OCI-LY3 (cell line): ENCODE measurements around the gene ANO10.
"Not testable (repeated sequence)": the region's sequence is repeated elsewhere in the genome, so short reads cannot be mapped to it uniquely, and the experiment has no call there.

ENCODE experiments used
- H2AFZ ChIP-seq: fragments of 200-600, 300-600 bp; shearing (Covaris generic); 2 replicates; pipeline ENCODE4 v1.6.0; 2014; ENCODE audit warnings: antibody characterized with exemption, low read depth, low read length
- H3K27ac ChIP-seq: fragments of 200-600, 300-600 bp; sonication (generic); 2 replicates; pipeline ENCODE4 v1.5.1; 2014; ENCODE audit warnings: mild to moderate bottlenecking, low read length, moderate library complexity, mixed read lengths
- H3K27me3 ChIP-seq: fragments of 200-600, 300-600 bp; sonication (generic); 2 replicates; pipeline ENCODE4 v1.6.1; 2014; ENCODE audit warnings: low read depth, low read length, mixed read lengths
- H3K36me3 ChIP-seq: fragments of 200-600, 300-600 bp; sonication (generic); replicated peaks from 2 replicates; pipeline ENCODE3; 2014; ENCODE audit warnings: low read depth, low read length, mixed read lengths
- H3K4me1 ChIP-seq: fragments of 300-600, 200-600 bp; sonication (generic); 2 replicates; pipeline ENCODE4 v1.6.1; 2014; ENCODE audit warnings: low read length, mixed read lengths
- H3K4me2 ChIP-seq: fragments of 200-600, 300-600 bp; sonication (generic); 2 replicates; pipeline ENCODE4 v1.6.1; 2014; ENCODE audit warnings: low read length, mixed read lengths
- H3K4me3 ChIP-seq: fragments of 300-600, 200-600 bp; sonication (generic); 2 replicates; pipeline ENCODE4 v1.5.1; 2014; ENCODE audit warnings: antibody characterized with exemption, mild to moderate bottlenecking, low read length, moderate library complexity
- H3K79me2 ChIP-seq: fragments of 300-600, 200-600 bp; shearing (Covaris generic); 2 replicates; pipeline ENCODE4 v1.6.1; 2014; ENCODE audit warnings: mild to moderate bottlenecking, low read length, mixed read lengths
- H3K9ac ChIP-seq: fragments of 300-600, 200-600 bp; shearing (Covaris generic); 2 replicates; pipeline ENCODE4 v1.6.0; 2014; ENCODE audit warnings: mild to moderate bottlenecking, low read length, moderate library complexity
- H3K9me3 ChIP-seq: fragments of 200-600, 300-600 bp; shearing (Covaris generic); 2 replicates; pipeline ENCODE4 v1.6.1; 2014; ENCODE audit warnings: low read length, mixed read lengths; ENCODE audit not compliant: insufficient read depth
- H4K20me1 ChIP-seq: fragments of 200-600, 300-600 bp; sonication (generic); 2 replicates; pipeline ENCODE4 v1.6.1; 2016; ENCODE audit warnings: low read length, mixed read lengths; ENCODE audit not compliant: insufficient read depth
- EZH2phosphoT487 ChIP-seq: fragments of 200-600 bp; shearing (Covaris generic); IDR thresholded peaks from 2 replicates; pipeline ENCODE4 v1.6.1; 2018; ENCODE audit warnings: antibody characterized with exemption, mixed run types, low read depth
- TF ChIP-seq, protein P1 (sequence below): fragments of 200-600, 300-600 bp; sonication (generic); IDR thresholded peaks from 2 replicates; pipeline ENCODE4 v1.5.1; 2014; ENCODE audit warnings: antibody characterized with exemption, low read length, low read depth

Gene ANO10

DNA sequence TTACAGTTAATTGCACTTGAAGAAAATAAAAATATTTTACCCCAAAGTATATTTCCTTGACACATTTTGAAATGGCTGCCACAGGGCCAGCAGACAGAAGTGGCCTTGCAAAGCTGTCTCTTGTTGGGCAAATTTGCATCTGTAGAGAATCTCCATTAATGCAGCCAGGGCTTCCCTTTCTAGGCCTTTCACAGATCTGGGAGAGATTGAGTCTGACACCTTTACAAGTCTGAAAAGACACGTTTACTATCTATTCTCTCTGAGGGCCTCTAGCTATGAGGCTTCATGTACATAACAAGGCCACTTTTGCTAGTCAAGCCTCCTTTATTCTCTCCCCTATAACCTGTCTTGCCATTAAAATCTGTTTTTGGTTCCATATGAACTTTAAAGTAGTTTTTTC, 135.9 kb downstream of the ANO10 start:
- no peak overlapping the region for H3K27ac ChIP-seq
- TF ChIP-seq, protein P1, sequence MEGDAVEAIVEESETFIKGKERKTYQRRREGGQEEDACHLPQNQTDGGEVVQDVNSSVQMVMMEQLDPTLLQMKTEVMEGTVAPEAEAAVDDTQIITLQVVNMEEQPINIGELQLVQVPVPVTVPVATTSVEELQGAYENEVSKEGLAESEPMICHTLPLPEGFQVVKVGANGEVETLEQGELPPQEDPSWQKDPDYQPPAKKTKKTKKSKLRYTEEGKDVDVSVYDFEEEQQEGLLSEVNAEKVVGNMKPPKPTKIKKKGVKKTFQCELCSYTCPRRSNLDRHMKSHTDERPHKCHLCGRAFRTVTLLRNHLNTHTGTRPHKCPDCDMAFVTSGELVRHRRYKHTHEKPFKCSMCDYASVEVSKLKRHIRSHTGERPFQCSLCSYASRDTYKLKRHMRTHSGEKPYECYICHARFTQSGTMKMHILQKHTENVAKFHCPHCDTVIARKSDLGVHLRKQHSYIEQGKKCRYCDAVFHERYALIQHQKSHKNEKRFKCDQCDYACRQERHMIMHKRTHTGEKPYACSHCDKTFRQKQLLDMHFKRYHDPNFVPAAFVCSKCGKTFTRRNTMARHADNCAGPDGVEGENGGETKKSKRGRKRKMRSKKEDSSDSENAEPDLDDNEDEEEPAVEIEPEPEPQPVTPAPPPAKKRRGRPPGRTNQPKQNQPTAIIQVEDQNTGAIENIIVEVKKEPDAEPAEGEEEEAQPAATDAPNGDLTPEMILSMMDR, result no peak
- no peak for TF ChIP-seq EZH2phosphoT487
- no peaks in the 10 kb centered on the region for H3K4me1 ChIP-seq
- H3K4me3 ChIP-seq, result no peak overlapping the region
- peaks cover 3% of the 10 kb centered on the region for H3K36me3 ChIP-seq
- H3K79me2 ChIP-seq, result no peaks in the 10 kb centered on the region
- H3K9ac ChIP-seq, result no peak overlapping the region
- no peaks in the 10 kb centered on the region for H3K9me3 ChIP-seq
- H3K4me2 ChIP-seq, result no peak overlapping the region
- peaks cover 10% of the 10 kb centered on the region; the same call in 1 of the 2 replicates for H4K20me1 ChIP-seq
- H2AFZ ChIP-seq, result no peak overlapping the region
- no peaks in the 10 kb centered on the region for H3K27me3 ChIP-seq

DNA sequence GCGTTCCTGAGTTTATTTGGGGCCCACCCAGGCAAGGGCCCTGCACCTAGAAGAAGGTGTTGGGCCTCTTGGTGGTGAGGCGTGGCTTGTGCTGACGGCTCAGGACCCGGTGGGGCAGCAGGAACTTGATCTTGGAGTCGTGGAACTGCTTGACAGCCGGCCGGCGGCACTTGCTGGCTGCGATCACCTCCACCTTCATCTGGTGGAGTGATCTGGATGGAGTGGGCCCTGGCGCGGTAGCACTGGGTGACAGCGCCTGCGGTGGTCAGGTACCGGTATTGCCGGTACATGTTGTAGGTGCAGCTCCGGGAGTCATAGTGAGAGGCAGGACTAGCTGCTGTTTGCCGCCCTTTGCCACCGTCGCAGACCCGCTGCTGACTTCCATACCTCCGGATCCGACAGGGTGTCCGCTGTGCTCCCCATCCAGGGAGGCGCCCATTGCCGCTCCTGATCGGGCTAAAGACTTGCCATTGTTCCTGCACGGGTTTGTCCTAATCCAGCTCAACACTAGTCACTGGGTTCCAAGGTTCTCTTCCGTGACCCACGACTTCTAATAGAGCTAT, 136.8 kb downstream of the ANO10 start:
- H3K4me2 ChIP-seq, result no peak overlapping the region
- TF ChIP-seq, protein P1, result no peak
- TF ChIP-seq EZH2phosphoT487, result no peak
- H3K79me2 ChIP-seq, result no peaks in the 10 kb centered on the region
- H3K4me3 ChIP-seq, result no peak overlapping the region
- no peaks in the 10 kb centered on the region for H3K4me1 ChIP-seq
- H3K9me3 ChIP-seq, result no peaks in the 10 kb centered on the region
- peaks cover 7% of the 10 kb centered on the region; the same call in 1 of the 2 replicates for H4K20me1 ChIP-seq
- H3K9ac ChIP-seq, result no peak overlapping the region
- H2AFZ ChIP-seq, result no peak overlapping the region
- H3K27ac ChIP-seq, result no peak overlapping the region
- H3K36me3 ChIP-seq, result peaks cover 3% of the 10 kb centered on the region
- no peaks in the 10 kb centered on the region for H3K27me3 ChIP-seq

DNA sequence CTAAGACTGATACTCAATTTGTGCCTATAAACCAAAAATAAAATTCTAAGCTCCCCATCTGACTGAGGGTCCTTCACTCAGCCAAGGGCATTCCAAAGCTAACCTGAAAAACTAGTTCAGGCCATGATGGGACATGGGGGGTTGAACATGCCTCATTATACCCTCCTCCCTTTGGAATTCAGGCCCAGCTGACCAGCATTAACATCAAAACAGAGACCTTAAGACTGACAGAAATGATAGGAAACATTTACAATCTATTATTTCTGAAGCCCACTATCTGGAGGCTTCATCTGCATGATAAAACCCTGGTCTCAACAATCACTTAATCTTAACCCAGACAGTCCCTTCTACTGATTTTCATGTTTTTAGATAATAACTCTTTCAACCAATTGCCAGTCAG, 140.4 kb downstream of the ANO10 start:
- H3K4me3 ChIP-seq, result no peak overlapping the region
- peaks cover 16% of the 10 kb centered on the region; the same call in 1 of the 2 replicates for H4K20me1 ChIP-seq
- no peak overlapping the region for H3K9ac ChIP-seq
- H3K27me3 ChIP-seq, result no peaks in the 10 kb centered on the region
- H3K4me2 ChIP-seq, result no peak overlapping the region
- H3K4me1 ChIP-seq, result no peaks in the 10 kb centered on the region
- TF ChIP-seq, protein P1, result no peak
- TF ChIP-seq EZH2phosphoT487, result no peak
- H3K27ac ChIP-seq, result no peak overlapping the region
- no peaks in the 10 kb centered on the region for H3K79me2 ChIP-seq
- H3K36me3 ChIP-seq, result no peaks in the 10 kb centered on the region
- H3K9me3 ChIP-seq, result no peaks in the 10 kb centered on the region
- H2AFZ ChIP-seq, result no peak overlapping the region

DNA sequence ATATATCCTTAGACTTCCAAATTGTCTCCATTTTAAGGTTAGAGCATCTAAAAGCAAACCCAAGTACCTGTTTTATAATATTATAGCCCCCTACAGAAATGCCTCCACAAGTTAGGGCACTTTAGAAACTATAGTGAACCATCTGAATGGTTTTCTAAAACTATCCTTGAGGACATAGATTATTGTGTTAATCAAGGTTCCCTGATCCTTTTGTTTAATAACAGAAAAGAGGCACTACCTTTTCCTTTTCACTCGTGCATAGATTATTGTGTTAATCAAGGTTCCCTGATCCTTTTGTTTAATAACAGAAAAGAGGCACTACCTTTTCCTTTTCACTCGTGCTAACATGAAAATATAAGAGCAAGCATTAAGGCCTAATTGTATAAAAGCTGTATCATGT, 143.0 kb downstream of the ANO10 start:
- H3K4me1 ChIP-seq, H3K4me3 ChIP-seq, H3K4me2 ChIP-seq, H3K27ac ChIP-seq, H3K9ac ChIP-seq, H2AFZ ChIP-seq, H3K9me3 ChIP-seq, H3K27me3 ChIP-seq, H3K36me3 ChIP-seq, H3K79me2 ChIP-seq: not testable (repeated sequence)
- peaks cover 16% of the 10 kb centered on the region; the same call in 1 of the 2 replicates for H4K20me1 ChIP-seq
